RPMI7951 (cell line): ENCODE data around the gene KCNK7. TPM values are rescaled to one million over a fixed set of nuclear protein-coding genes. Genes with fewer than 3 reads are reported as not detected.

Experiments
- DNase-seq: peaks from one replicate; pipeline ENCODE4 v3.0.0-alpha.2; 2012; ENCODE audit warnings: low read depth
- total RNA-seq: library from RNA; depleted of rRNA; stranded (reverse); fragments of >200 nt; shearing (Covaris generic); gene quantifications from 2 replicates; pipeline ENCODE4 v1.2.3, GENCODE V29; 2014

Gene KCNK7
- total RNA-seq, 1 experiment from 2014 or later, result not detected

- no peak for DNase-seq
These were observed 31.6 kb upstream of the KCNK7 start for GRCh38 chr11:65627202-65627601.

- peak; percentile 18 for DNase-seq
These were observed 30.2 kb upstream of the KCNK7 start for GRCh38 chr11:65625628-65626342.

GRCh38 chr11:65624931-65625627, 29.5 kb upstream of the KCNK7 start:
- DNase-seq, result no peak

GRCh38 chr11:65623852-65624616, 28.4 kb upstream of the KCNK7 start:
- DNase-seq, result no peak

GRCh38 chr11:65623177-65623576, 27.6 kb upstream of the KCNK7 start:
- no peak for DNase-seq

- no peak for DNase-seq
These were observed 26.4 kb upstream of the KCNK7 start for GRCh38 chr11:65622011-65622410.

GRCh38 chr11:65621460-65621859, 25.9 kb upstream of the KCNK7 start:
- no peak for DNase-seq

- DNase-seq, result no peak
These were observed 25.1 kb upstream of the KCNK7 start for GRCh38 chr11:65620666-65621065.

GRCh38 chr11:65619281-65619928, 23.8 kb upstream of the KCNK7 start:
- DNase-seq, result no peak

- DNase-seq, result no peak
These were observed 23.2 kb upstream of the KCNK7 start for GRCh38 chr11:65618763-65619162.

GRCh38 chr11:65617990-65618751, 22.6 kb upstream of the KCNK7 start:
- DNase-seq, result no peak

GRCh38 chr11:65617136-65617850, 21.7 kb upstream of the KCNK7 start:
- no peak for DNase-seq

GRCh38 chr11:65616575-65617001, 21.0 kb upstream of the KCNK7 start:
- DNase-seq, result no peak

- DNase-seq, result no peak
These were observed 20.5 kb upstream of the KCNK7 start for GRCh38 chr11:65615950-65616574.

GRCh38 chr11:65615229-65615949, 19.8 kb upstream of the KCNK7 start, which contains the start of gene PCNX3:
TSS of gene PCNX3 (plus strand) at chr11:65615776. CDS start at chr11:65616312, 536 bp downstream.
- peak; percentile 100 for DNase-seq

GRCh38 chr11:65613091-65613928, 17.7 kb upstream of the KCNK7 start:
- no peak for DNase-seq

- no peak for DNase-seq
These were observed 17.1 kb upstream of the KCNK7 start for GRCh38 chr11:65612691-65613090.
